ENCODE data around the gene PAPPA2. TPM values are rescaled to one million over a fixed set of nuclear protein-coding genes. Genes with fewer than 3 reads are reported as not detected.
A peak's percentile ranks its signal among the peaks of the same experiment; 100 is the strongest.
"Not testable (repeated sequence)": the region's sequence is repeated elsewhere in the genome, so short reads cannot be mapped to it uniquely, and the experiment has no call there.

Gene PAPPA2
- total RNA-seq, 1 experiment from 2014 or later, result 1.2 TPM

DNA sequence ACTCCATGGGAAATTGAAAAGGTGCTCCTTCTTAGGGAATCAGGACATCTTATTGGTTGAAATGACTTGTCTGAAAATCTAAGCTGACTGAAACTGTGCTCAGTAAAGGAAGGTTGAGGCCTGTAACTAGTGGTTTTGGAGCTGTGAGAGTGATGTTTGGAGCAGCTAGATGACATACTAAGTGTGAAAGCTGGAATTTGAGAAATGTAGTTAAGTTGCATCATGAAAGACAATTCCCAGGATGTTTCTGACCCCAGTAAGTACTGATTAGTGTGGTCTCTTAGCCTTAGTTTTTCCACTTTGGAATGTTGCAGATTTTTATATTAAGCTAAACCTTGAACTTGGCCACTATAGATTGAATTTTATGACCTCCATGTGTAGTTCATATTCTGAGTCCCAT, 154.9 kb downstream of the PAPPA2 start:
- H3K9me3 ChIP-seq (replicated peaks), result no peaks in the 10 kb centered on the region
- H3K27ac ChIP-seq, result no peak overlapping the region
- DNase-seq (ENCODE audit: low read depth in 1 of 2, low spot score in 2 of 2), result no peak
- H3K4me1 ChIP-seq (replicated peaks), result no peaks in the 10 kb centered on the region
- no peaks in the 10 kb centered on the region for H3K27me3 ChIP-seq (replicated peaks)
- no peaks in the 10 kb centered on the region for H3K36me3 ChIP-seq
- no peak overlapping the region for H3K4me3 ChIP-seq

DNA sequence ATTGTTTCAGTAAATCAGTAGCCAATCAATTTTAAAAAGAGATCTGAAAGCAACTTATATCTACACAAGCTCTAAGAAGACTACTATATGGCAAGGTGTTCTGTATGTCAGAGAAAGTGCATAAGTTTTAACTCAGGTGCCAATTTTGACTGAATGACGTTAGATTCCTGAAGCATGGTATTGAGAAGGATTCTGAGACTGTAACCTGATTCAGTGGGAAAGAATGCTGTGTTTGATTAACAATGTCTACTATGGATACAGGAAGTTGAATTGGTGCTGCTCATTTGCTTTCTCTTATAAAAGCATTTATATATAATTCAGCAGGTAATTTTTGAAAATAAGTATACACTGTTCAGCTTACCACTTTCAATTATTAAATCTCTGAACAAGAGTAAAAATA, 156.3 kb downstream of the PAPPA2 start:
- Histone ChIP-seq H3K27ac (no peak overlapping the region), H3K9me3 (replicated peaks) (no peaks in the 10 kb centered on the region), H3K4me1 (replicated peaks) (no peaks in the 10 kb centered on the region), H3K4me3 (no peak overlapping the region), H3K36me3 (no peaks in the 10 kb centered on the region), H3K27me3 (replicated peaks) (no peaks in the 10 kb centered on the region)
- DNase-seq (ENCODE audit: low read depth in 1 of 2, low spot score in 2 of 2), result no peak

DNA sequence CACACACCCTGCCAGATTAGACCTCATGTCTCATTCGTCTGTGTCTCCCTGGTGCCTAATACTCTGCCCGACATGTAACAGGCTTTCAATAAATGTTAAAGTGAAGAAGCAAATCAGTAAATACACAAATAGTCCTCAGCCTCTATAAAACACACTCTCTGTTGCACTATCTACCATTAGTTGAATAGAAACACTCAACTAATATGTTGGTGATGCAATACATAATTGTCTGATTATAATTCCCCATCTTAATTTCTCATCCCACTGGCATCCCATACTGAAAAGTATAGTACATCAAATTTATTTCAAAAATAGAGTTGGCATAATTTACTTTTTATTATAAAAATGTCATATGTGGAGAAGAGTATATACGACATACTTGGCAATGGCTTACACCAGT, 162.4 kb downstream of the PAPPA2 start:
- no peak overlapping the region for H3K27ac ChIP-seq
- H3K4me3 ChIP-seq, result no peak overlapping the region
- no peaks in the 10 kb centered on the region for H3K9me3 ChIP-seq (replicated peaks)
- no peaks in the 10 kb centered on the region for H3K4me1 ChIP-seq (replicated peaks)
- no peak for DNase-seq (ENCODE audit: low read depth in 1 of 2, low spot score in 2 of 2)
- no peaks in the 10 kb centered on the region for H3K27me3 ChIP-seq (replicated peaks)
- no peaks in the 10 kb centered on the region for H3K36me3 ChIP-seq

DNA sequence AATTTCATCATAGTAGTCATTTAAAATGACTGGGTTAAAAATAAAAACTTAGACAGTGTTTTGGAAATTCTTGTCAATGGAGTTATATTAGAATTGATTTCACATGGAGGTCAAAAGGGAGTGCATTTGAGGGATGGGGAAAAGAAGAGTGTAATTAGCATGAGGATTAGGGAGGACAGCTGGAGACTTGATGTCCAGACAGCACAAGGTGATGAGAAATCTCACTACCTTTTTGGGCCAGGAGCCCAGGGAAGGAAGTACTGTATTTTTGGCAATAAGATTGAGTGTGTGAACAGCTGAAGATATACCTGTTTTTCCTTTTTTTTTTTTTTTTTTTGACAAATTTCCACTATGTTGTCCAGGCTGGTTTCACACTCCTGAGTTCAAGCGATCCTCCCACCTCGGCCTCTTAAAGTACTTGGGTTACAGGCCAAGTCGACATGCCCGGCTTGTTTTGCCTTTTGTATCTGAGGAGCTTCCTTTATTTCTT, 163.6 kb downstream of the PAPPA2 start:
- H3K9me3 ChIP-seq (replicated peaks), result no peaks in the 10 kb centered on the region
- H3K36me3 ChIP-seq, result no peaks in the 10 kb centered on the region
- no peak for DNase-seq (ENCODE audit: low read depth in 1 of 2, low spot score in 2 of 2)
- no peaks in the 10 kb centered on the region for H3K27me3 ChIP-seq (replicated peaks)
- H3K4me3 ChIP-seq, result no peak overlapping the region
- H3K4me1 ChIP-seq (replicated peaks), result no peaks in the 10 kb centered on the region
- H3K27ac ChIP-seq, result no peak overlapping the region

DNA sequence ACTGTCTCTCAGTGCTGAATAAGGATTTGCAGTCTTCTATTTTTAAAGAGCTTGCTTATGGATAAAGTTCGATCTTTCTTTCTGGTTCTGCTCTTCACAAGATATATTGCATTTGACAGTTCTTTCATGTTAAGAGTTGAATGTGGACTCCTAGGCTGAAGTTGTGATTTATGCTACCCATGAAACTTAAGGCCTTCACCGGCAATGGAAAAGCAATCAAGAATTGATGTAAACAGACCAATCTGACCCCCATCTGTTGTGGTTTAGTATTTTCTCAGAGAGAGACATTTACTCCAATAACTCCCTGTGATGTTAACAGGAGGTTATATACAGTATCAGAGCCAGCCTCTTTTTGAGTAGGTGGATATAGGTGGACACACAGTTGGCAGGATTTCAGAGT, 165.8 kb downstream of the PAPPA2 start:
- DNase-seq (ENCODE audit: low read depth in 1 of 2, low spot score in 2 of 2), result no peak
- H3K4me3 ChIP-seq, result no peak overlapping the region
- no peaks in the 10 kb centered on the region for H3K27me3 ChIP-seq (replicated peaks)
- H3K36me3 ChIP-seq, result no peaks in the 10 kb centered on the region
- no peaks in the 10 kb centered on the region for H3K4me1 ChIP-seq (replicated peaks)
- H3K9me3 ChIP-seq (replicated peaks), result no peaks in the 10 kb centered on the region
- H3K27ac ChIP-seq, result no peak overlapping the region

DNA sequence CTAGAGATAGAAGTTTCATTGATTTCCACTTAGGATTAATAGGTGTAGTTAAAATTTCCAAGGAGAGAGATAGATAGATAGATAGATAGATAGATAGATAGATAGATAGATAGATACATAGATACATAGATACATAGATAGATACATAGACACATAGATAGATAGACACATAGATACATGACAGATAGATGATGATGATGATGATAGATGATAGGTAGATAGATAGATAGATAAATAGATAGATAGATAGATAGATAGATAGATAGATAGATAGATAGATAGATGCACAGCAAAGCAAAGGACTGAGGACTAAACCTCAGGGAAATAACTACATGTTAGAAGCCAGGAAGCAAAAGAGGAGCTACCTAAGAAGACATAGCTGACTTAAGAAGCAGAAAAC, 171.8 kb downstream of the PAPPA2 start:
- H3K27me3 ChIP-seq (replicated peaks); DNase-seq (ENCODE audit: low read depth in 1 of 2, low spot score in 2 of 2); H3K4me3 ChIP-seq; H3K36me3 ChIP-seq; H3K9me3 ChIP-seq (replicated peaks); H3K27ac ChIP-seq; H3K4me1 ChIP-seq (replicated peaks): not testable (repeated sequence)

DNA sequence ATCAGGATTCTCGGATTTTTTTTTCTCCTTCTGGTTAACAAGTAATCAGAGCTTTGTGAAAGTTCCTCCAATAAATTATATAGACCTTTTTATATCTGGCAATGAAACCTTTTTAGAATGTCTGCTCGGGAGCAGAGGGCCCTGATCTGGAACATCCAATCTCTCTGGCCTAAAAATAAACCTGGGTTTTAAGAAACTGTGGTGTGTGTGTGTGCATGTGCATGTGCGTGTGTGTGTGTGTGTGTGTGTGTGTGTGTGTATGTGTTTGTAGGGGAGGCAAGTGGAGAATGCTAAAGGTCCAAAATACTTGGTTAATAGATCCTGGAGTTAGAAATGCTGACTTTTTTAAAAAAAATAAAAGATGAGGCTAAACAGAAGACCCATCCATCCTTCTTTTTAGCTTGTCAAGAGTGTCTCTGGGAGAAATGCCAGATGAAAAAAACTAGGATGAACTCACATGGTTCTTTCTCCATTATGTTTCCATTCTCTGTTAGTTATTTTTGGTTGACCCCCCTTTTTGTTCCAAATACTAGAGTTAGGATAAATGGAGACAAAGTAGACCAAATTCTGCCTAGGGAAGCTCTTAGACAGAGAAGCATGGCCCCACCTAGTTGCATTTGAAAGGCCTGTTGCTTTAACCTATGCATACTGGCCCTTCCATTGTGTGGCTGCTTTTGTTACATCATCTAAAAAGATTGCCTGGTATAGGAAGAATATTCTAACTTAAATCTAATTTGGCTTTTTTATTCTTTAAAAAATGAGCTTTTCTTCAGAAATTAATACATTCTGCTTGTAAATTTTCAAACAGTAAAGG, 175.9 kb downstream of the PAPPA2 start:
- Histone ChIP-seq H3K36me3 (no peaks in the 10 kb centered on the region), H3K27ac (no peak overlapping the region), H3K9me3 (replicated peaks) (no peaks in the 10 kb centered on the region), H3K27me3 (replicated peaks) (no peaks in the 10 kb centered on the region), H3K4me1 (replicated peaks) (peaks cover 5% of the 10 kb centered on the region), H3K4me3 (no peak overlapping the region)
- no peak for DNase-seq (ENCODE audit: low read depth in 1 of 2, low spot score in 2 of 2)

DNA sequence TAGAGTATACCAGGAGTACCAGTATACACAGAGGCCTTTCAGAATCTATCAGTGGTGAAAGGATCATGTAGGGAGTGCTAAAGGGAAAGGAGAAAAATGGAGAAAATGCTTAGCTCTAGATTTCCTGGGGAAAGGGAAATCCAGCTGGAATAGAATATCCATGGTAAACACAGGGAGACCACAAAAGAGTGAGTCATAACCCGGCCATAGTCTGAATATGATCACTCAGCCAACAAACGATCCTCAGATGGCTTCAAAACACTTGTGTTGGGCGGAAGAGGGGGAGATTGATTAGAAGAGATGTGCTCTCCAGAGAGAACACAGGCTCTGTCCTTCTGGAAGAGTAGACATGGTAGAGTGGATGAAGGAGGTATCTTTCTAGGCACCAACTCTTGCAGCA, 180.6 kb downstream of the PAPPA2 start:
- Histone ChIP-seq H3K27ac (no peak overlapping the region), H3K9me3 (replicated peaks) (no peaks in the 10 kb centered on the region), H3K36me3 (no peaks in the 10 kb centered on the region), H3K4me1 (replicated peaks) (peaks cover 5% of the 10 kb centered on the region), H3K4me3 (no peak overlapping the region), H3K27me3 (replicated peaks) (no peaks in the 10 kb centered on the region)
- peak in 1 of 2 experiments; percentile 22 for DNase-seq (ENCODE audit: low read depth in 1 of 2, low spot score in 2 of 2)

DNA sequence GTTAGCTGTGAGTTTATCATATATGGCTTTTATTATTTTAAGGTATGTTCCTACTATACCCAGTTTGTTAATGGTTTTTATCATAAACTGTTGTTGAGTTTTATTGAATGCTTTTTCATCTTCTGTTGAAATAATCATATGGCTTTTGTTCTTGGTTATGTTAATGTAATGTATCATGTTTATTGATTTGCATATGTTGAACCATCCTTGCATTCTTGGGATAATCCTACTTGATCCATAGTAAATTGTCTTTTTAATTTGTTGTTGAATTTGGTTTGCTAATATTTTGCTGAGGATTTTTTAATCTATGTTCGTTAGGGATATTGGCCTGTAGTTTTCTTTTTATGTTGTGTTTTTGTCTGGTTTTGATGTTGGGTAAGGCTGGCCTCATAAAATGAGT, 185.6 kb downstream of the PAPPA2 start:
- DNase-seq (ENCODE audit: low read depth in 1 of 2, low spot score in 2 of 2), result no peak
- no peaks in the 10 kb centered on the region for H3K27me3 ChIP-seq (replicated peaks)

DNA sequence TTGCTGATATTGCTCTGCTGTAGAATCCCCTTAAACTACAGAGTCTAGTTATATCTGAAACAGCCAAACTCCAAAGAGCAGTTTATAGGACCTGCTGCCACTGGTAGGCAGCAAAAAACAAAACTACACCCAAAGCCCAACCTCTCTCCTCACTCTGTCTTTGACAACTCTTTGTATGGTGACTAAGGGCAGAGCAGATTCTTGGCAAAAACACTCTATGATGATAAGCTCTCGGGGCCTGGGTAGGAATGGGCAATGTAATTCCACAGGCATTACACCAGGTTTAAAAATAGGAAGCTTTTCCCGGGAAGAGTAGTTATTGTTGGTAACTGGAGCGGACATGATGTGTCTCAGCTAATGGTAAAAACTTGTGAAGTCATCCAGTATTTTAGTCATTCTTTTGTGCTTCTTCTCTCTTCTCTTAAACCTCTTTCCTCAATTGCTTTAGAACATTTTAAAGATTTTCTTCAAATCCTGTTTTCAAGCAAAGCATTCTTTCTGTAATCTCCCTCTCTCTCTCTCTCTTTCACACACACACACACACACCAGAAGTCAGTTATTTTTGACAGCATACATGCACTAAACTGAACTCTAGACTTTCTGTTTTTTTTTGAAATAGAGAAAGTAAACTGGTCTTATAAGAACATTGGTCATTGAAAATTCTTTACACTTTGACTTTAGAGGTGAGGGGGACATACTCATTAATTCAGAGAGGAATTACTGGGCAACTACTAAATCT, 193.5 kb downstream of the PAPPA2 start:
- H3K27me3 ChIP-seq (replicated peaks), result no peaks in the 10 kb centered on the region
- H3K9me3 ChIP-seq (replicated peaks), result no peaks in the 10 kb centered on the region
- H3K27ac ChIP-seq, result peak overlapping the region; percentile 60
- H3K4me1 ChIP-seq (replicated peaks), result peaks cover 11% of the 10 kb centered on the region
- no peak overlapping the region for H3K4me3 ChIP-seq
- H3K36me3 ChIP-seq, result no peaks in the 10 kb centered on the region
- peak; percentile 56 to 79 for DNase-seq (ENCODE audit: low read depth in 1 of 2, low spot score in 2 of 2)

More for the DNA sequence above, 185.6 kb downstream of the PAPPA2 start:
- Histone ChIP-seq H3K4me1 (replicated peaks) (peaks cover 2% of the 10 kb centered on the region), H3K9me3 (replicated peaks) (no peaks in the 10 kb centered on the region), H3K27ac (no peak overlapping the region), H3K4me3 (no peak overlapping the region), H3K36me3 (no peaks in the 10 kb centered on the region)

DNA sequence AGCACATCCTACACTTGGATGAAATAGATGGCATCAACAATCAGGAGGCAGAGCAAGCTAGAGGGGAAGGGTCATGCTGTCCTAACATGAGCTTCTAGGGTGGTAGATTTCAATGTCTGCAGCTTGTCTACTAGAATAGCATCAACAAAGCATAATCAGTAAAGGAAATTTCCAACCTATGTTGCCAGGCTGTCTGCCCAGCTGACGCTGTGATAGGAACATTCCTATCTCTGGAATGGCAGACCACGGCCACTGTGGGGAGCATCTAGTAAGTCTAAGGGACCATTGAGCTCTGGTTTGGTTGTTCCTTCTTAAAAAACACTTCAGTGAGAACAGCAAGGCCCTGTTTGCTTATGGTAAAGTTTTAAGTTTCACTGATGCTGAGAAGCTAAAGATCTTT, 206.8 kb downstream of the PAPPA2 start:
- no peak for DNase-seq (ENCODE audit: low read depth in 1 of 2, low spot score in 2 of 2)
- Histone ChIP-seq H3K27me3 (replicated peaks) (no peaks in the 10 kb centered on the region), H3K4me3 (no peak overlapping the region), H3K4me1 (replicated peaks) (no peaks in the 10 kb centered on the region), H3K27ac (no peak overlapping the region), H3K9me3 (replicated peaks) (no peaks in the 10 kb centered on the region), H3K36me3 (no peaks in the 10 kb centered on the region)

DNA sequence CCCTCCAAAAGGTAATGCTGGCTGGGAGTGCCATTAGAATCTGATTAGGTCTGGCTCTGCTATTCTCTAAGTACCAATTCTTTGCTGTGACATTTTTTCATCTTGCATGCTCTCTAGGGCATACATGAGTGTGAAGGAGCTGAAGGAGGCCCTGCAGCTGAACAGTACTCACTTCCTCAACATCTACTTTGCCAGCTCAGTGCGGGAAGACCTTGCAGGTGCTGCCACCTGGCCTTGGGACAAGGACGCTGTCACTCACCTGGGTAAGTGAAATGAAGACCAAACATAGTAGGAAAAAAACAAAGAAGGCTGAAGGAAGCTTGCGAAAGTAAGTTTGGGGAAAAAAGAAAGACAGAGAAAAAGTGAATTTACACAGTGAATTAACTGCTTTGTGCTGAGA, 207.9 kb downstream of the PAPPA2 start:
- Histone ChIP-seq H3K4me3 (no peak overlapping the region), H3K27ac (no peak overlapping the region)
- DNase-seq (ENCODE audit: low read depth in 1 of 2, low spot score in 2 of 2), result no peak

DNA sequence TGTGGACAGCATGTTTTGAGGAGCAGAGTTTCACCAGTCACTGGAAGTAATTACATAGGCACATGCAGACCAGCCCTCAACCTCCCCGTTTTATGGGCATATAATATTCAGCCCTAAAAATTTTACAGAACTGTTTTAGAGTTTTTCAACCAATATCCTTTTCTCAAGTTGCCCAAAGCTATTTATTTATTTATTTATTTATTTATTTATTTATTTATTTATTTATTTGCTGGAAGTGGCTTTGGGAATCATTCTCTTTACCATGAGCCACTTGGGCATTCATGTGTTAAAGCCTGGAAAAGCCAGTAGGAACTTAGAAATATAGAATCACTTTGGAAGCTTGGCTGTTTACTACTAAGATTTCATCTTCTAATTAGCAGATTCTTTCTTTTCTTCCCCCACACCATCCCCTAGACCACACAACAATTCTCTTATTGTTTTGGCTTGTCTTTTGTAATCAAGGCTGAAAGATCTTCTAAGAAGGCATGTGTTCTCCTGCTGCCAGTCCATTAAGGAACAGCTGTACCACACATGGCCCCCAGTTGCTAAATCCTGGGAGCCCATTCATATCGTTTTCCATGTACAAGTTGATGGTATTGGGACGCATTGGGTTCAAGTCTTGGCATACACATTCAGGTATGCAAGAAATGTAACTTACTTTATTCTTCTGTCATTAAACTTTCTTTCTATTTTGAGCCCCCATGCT, 220.0 kb downstream of the PAPPA2 start:
- DNase-seq (ENCODE audit: low read depth in 1 of 2, low spot score in 2 of 2), result no peak
- no peaks in the 10 kb centered on the region for H3K36me3 ChIP-seq
- H3K4me3 ChIP-seq, result no peak overlapping the region
- no peaks in the 10 kb centered on the region for H3K27me3 ChIP-seq (replicated peaks)
- H3K4me1 ChIP-seq (replicated peaks), result no peaks in the 10 kb centered on the region
- no peaks in the 10 kb centered on the region for H3K9me3 ChIP-seq (replicated peaks)
- H3K27ac ChIP-seq, result no peak overlapping the region

More for the DNA sequence above, 207.9 kb downstream of the PAPPA2 start:
- no peaks in the 10 kb centered on the region for H3K27me3 ChIP-seq (replicated peaks)
- no peaks in the 10 kb centered on the region for H3K4me1 ChIP-seq (replicated peaks)
- no peaks in the 10 kb centered on the region for H3K36me3 ChIP-seq
- no peaks in the 10 kb centered on the region for H3K9me3 ChIP-seq (replicated peaks)
